Breast epithelium (tissue), 3 donors: Measurements from ENCODE around the gene ATL3.

Experiments
- POLR2AphosphoS5 ChIP-seq, 3 donors: sonication (generic); formaldehyde crosslinking; IDR thresholded peaks; one replicate each; pipeline ENCODE4 v1.6.1; 2017; ENCODE audit warnings: antibody characterized with exemption in 3 of 3
- TF ChIP-seq, protein P1 (sequence below), 3 donors: fragments of 450-650 bp; IDR thresholded peaks; one replicate each; pipeline ENCODE4 v1.5.1; 2016 to 2017; ENCODE audit warnings: antibody characterized with exemption in 3 of 3, mild to moderate bottlenecking in 3 of 3, moderate library complexity in 3 of 3

GRCh38 chr11:63616953-63617352, 54.2 kb downstream of the ATL3 start:
- TF ChIP-seq, protein P1, sequence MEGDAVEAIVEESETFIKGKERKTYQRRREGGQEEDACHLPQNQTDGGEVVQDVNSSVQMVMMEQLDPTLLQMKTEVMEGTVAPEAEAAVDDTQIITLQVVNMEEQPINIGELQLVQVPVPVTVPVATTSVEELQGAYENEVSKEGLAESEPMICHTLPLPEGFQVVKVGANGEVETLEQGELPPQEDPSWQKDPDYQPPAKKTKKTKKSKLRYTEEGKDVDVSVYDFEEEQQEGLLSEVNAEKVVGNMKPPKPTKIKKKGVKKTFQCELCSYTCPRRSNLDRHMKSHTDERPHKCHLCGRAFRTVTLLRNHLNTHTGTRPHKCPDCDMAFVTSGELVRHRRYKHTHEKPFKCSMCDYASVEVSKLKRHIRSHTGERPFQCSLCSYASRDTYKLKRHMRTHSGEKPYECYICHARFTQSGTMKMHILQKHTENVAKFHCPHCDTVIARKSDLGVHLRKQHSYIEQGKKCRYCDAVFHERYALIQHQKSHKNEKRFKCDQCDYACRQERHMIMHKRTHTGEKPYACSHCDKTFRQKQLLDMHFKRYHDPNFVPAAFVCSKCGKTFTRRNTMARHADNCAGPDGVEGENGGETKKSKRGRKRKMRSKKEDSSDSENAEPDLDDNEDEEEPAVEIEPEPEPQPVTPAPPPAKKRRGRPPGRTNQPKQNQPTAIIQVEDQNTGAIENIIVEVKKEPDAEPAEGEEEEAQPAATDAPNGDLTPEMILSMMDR (IDR thresholded peaks at IDR 0.05), result no peak
- TF ChIP-seq POLR2AphosphoS5 (IDR thresholded peaks at IDR 0.05), result no peak
